GM19438 (cell line): ENCODE results near the gene VAT1L.
"Not testable (repeated sequence)": the region's sequence is repeated elsewhere in the genome, so short reads cannot be mapped to it uniquely, and the experiment has no call there.

Experiments
- ATAC-seq: cut with Tn5 transposase; IDR thresholded peaks from one replicate; pipeline ENCODE4 v1.9.1; 2021; ENCODE audit warnings: low read depth; ENCODE audit not compliant: unreplicated experiment

Gene VAT1L

DNA sequence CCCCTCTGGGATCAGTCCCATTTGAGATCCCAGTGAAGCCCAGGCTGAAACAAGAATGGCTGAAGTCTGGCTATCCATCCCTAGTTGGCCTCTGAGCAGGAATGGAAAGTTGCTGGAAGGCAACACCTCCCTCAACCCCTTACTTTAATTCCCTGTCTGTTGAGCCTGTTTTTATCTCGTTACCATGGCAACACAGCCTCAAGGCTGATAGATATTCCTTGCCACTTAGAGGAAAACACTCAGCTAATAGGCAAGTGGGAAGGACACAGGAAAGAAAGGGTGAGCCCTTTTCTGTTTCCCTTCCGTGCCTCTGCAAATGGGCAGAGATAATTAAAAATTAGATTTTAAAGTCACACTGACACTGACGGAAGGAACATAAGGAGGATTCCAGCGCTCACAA is 158.5 kb downstream of the VAT1L start:
- ATAC-seq, result no peak

DNA sequence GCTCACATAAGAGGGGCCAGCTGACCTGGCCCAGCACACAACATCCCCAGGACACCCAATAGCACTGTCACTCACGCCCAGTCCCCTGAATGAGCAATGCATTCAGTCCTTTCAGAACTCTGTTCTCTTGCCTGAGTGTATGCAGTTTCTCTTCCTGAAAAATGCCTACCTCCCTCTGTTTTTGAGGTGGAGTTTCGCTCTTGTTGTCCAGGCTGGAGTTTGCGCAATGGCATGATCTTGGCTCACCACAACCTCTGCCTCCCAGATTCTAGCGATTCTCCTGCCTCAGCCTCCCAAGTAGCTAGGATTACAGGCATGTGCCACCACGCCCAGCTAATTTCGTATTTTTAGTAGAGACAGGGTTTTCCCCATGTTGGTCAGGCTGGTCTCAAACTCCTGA is 159.2 kb downstream of the VAT1L start:
- not testable (repeated sequence) for ATAC-seq

DNA sequence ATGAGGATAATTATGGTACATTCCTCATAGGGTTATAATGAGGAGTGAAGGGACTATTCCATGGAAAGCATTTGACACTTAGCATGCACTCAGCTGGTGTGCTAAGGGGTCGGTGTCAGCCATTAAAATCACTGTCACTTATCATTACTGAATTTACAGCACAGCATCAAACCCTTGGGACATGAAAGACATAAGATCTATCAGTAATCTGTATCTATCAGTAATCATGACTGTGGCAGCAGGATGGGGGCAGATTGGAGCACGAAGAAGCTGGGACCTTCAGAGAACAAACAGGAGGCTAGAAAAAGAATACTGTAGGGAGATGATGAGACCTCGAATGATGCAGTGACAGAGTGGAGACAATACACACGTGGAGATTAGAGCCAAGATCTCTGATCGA is 160.5 kb downstream of the VAT1L start:
- no peak for ATAC-seq

DNA sequence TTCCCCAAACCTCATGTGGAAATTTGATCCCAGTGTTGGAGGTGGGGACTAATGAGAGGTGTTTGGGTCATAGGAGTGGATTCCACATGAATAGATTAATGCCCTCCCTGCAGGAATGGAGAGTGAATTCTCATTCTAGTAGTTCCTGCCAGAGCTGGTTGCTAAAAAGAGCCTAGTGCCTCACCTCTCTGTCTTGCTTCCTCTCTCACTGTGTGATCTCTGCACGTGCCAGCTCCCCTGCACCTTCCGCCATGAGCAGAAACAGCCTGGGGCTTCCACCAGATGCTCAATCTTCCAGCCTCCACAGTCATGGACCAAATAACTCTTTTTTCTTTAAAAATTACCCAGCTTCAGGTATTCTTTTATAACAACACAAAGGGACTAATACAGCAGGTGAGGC is 161.1 kb downstream of the VAT1L start:
- ATAC-seq, result no peak

DNA sequence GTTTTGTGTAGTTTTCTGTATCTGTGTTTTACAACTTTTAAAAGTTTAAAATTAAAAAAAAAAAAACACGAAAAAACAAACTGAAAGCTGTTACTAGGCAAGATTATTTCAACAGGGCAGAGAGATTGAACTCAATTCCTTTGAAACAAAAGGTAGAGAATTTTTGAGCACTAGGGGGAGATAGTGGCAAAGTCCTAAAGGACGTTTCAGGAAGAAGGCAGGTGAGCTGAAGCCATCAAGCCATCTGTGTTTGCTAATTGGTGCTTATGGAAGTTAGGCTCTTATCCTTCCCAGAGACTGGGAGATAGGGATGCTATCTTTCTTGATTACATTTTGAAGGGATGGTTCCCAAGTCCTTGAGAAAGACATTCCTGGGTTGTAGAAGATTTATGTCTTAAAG is 163.4 kb downstream of the VAT1L start:
- ATAC-seq, result no peak

DNA sequence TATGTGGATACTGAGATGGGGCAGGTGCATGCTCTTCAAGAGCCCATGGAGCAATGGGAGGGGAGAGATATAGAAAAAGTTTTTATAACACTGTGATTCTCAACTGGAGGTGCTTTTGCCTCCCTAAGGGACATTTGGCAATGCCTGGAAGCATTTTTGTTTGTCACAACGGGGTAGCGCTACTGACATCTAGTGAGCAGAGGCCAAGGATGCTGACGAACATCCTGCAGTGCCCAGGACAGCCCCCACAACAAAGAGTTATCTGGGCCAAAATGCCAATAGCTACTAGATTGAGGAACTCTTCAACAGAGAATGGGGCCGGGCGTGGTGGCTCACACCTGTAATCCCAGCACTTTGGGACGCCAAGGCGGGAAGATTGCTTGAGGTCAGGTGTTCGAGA is 166.8 kb downstream of the VAT1L start:
- no peak for ATAC-seq

DNA sequence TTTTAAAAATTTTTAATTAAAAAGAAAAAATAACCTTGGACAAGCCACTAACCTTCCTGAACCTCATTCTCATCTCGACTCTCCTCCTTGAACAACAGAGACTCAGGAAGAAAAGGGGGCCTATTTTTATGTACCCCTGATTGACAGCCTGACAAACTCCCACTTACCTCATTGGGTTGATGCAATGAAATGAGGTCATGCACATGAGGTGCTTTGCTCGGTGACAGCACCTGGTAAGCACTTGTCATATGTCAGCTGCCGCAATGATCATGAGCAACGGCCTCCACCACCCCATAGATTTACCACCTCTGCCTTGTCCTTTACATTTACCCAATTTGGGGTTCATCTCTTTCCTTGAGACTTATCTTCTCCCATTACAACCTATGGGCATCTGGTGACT is 167.9 kb downstream of the VAT1L start:
- no peak for ATAC-seq

DNA sequence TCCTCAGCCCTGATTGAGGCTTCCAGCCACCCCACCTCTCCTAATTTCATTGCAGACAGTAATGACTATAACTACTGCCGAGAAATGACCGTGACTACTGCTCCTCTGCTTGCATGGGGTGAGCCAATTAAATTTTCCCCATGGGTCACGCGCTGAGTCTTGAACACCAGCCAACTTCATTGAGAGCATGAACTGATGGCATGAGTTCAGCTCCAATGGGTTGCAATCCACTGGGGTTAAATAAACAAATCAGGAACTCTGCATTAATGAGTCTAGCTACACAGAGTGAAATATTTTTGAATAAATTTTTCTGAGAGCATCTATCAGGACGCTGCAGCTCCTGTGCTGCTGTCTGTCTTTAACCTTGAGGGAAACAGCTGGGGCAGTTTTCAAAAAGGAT is 172.4 kb downstream of the VAT1L start:
- no peak for ATAC-seq

DNA sequence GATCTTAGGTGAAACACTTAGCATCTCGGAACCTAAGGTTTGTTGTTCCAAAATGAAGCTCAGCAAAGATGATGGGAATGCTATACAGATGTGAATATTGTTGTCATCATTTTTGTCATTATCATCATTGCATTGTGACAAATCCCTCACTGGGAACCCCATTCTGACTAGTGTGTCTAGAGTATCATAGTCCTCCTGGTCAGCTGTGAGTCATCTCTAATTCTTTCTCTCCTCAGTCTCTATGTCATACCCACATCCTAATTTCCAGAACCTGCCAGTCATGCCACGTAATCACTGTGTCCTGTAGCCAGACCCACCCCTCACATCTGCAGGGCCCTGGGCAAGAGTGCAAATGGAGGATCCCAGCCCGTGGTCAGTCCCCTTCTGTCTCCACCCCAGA is 173.4 kb downstream of the VAT1L start:
- ATAC-seq, result no peak

DNA sequence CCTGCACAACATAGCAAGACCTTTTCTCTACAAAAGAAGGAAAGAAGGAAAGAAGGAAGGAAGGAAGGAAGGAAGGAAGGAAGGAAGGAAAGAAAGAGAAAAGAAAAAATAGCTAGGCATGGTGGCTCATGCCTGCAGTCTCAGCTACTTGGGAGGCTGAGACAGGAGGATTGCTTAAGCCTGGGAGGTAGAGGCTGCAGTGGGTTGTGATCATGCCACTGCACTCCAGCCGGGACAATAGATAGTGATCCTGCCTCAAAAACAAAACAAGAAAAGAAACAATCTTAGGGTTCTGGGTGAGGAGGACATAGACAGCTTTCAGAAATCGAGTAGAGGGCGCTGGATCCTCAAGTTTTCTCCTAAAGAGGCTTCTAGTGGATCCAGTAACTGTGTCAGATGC is 174.3 kb downstream of the VAT1L start:
- no peak for ATAC-seq

DNA sequence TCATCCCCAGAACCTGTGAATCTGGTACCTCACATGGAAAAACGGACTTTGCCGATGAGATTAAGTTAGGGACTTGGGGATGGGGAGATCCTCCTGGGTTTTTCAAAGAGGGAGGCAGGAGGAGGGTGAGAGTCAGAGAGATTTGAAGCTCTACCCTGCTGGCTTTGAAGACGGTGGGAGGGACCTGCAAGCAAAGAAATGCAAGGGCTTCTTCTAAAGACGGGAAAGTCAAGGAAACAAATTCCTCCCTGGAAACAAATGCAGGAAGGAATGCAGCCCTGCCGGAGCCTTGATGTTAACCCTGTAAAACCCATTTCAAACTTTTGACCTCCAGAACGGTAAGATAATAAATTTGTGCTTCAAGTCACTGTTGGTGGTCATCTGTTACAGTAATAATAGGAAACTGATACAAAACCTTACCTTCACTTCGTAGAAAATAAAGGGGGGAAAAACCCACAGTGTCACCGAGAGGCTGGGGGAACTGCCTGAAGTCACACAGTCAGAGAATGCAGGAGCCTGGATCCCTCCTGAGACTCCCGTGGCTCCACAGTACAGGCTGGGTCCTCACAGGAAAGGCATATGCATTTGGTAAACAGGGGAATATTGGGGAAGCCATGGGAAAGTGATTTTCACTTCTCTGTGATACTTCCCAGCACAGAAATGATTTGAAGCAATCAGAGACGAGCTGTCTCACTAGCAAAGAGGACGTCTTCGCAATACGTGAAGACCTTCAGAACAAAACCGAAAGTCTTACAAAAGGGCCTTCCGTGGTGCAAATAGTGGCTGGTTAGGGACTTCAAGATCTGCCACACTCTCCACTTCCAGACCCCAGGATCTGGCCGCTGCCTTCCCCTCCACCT is 175.1 kb downstream of the VAT1L start:
- ATAC-seq, result peak; percentile 83

DNA sequence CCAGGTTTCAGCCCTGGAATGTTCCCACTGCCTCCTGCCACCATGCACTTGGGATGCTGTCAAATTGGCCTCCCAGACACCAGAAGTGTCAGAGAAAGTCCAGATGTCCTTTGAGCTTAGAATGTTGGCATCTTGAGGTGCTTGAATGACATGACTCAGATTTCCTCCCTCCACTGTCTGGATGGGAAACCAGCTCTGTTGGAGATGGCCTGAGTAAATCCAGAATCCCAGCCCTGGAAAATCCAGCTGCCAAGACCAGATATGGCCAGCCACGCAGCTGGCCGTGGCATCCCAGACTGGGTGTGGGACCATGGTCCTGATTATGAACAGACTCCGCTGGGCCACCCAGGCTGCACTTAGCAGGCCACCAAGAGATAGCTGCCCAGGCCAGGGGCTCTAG is 177.0 kb downstream of the VAT1L start:
- ATAC-seq, result no peak

DNA sequence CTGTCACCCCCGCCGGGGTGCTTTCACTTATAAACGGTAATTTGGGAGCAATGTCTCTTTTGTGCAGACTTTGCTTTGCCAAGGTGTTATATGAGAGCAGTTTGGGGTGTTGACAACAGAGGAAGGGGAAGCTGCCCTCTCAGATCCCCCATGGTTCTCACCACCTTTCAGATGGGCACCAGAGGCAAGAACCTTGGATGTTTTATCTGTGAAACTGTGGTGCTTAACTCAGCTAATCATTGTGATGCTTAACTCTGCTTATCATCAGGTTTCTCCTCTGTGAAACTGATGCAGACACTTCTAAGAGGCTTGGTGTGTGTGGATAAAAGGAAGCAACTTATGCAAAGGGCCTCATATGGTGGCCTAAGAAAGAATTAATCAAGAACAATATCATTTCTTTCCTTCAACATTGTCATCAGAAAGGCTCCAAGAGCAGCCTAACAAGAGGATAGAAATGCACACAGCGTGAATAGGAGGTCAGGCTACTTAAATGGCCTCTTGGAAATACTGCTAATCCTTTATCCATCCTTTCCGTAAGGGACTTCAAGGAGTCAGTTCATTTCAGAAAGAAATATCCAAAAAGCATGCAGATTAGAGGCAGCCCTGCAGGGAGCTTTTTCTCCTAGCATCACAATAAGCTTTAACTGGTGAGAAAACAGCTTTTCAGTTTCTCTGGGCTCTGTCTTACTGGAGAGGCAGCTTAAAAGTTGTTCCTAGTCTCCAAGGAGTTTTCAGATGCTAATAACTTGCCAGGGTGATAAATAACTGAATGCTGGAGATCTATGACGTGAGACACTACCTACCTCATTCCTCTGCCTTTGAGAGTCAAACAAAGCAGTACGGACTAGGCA is 178.9 kb downstream of the VAT1L start:
- no peak for ATAC-seq

DNA sequence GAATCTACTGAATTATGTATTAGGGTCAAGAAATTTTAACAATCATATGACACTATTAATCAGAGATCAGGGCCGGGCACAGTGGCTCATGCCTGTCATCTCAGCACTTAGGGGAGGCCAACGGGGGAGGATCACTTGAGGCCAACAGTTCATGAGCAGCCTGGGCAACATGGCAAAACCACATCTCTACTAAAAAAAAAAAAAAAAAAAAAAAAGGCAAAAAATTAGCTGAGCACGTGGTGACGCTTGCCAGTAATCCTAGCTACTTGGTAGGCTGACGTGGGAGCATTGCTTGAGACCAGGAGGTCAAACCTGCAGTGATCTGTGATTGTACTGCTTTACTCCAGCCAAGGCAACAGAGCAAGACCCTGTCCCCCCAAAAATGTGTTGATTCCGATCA is 181.5 kb downstream of the VAT1L start:
- ATAC-seq, result no peak

DNA sequence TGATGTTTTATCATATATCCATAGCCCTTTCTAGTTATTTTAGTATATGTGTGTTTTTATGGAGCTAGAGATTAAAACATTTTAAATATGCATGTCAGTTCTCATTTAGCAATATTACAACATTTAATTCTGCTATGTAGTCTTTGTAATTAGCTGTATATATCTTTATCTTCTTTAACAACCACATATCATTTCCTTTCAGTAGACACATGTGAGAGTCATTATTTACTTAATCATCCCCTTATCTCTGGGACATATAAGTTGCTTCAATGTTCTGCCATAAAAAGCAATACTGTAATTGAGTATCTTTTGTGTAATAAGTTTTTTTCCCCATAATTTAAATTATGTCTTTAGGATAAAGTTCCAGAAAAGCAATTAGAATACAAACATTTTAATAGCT is 182.0 kb downstream of the VAT1L start:
- ATAC-seq, result no peak

DNA sequence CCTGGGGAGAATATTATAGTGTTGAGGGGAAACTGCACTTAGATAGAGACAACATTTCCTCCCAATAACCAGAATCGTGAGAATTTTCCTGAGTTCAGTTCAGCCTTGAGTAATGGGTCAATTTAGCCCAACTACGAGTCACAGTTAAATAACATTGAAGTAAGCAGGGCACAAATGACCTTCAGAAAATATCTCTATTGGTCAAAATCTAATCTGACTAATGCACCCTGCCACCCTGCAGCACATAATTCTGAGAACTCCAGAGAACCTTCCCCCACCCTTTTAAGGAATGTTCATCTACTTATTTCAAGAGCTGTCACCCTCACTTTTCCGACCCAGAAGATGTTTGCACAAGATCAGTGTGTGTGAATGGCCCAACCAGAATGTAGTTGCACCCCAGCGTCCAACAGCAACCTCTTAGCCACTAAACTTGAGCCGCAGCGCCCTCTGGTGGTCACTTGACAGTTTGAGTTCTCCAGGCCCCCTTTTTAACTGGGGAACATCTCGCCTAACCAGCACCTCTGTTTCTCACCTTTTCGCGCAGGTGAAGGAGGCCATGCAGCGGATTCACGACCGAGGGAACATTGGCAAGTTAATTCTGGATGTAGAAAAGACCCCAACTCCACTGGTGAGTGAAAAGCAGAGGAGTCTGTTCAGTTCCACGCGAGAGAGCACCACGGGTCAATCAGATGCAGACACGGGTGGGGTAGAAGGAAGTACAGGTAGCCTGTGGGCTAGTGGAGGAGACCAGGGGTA is 183.1 kb downstream of the VAT1L start:
- ATAC-seq, result no peak

DNA sequence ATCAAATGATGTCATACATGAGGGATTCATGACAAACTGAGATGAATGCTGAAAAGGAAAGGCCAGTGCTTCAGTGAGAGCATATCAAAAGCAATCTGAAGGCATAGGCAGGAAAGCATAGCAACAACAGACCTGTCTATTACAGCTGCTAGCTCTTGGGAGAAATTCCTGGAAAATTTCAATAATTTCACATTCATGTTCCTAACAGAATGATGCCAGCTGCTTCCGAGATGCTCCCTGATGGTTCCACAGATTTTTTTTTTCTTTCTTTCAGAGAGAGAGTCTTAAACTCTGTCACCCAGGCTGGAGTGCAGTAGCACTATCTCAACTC is 183.7 kb downstream of the VAT1L start:
- no peak for ATAC-seq

DNA sequence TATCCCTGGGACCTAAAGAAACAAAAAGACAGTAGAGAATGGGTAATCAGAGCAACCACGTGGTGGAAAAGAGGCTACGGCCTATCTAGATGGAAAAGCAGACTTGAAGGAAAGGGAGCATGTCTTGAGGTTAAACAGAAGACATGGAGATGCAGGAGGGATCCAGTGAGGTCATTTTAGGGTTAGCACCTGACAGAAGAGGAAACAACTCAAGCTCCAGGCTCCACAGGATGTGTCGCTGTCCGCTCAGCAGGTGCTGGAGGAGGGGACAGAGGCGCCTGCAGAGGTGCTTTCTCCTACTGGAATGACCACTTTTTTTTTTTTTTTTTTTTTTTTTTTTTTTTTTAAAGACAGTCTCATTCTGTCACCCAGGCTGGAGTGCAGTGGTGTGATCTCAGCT is 186.5 kb downstream of the VAT1L start:
- ATAC-seq, result no peak

DNA sequence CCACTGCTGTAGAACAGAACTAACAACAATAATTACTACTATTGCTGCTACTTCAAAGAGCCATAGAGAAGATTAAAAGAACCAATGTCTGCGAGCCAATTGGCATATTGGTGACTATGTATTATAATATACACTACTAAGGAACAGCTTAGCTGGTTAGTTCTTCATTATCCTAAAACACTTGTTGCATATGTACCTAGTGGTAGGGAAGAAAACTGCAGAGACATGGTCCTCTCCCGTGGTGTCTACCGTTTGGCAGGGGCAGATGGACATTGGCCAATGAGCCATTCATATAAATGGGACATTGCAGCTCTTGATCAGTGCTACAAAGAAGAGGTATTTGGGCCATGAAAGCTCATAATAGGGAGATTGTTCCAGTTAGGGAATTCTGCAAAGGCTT is 187.6 kb downstream of the VAT1L start:
- ATAC-seq, result no peak

DNA sequence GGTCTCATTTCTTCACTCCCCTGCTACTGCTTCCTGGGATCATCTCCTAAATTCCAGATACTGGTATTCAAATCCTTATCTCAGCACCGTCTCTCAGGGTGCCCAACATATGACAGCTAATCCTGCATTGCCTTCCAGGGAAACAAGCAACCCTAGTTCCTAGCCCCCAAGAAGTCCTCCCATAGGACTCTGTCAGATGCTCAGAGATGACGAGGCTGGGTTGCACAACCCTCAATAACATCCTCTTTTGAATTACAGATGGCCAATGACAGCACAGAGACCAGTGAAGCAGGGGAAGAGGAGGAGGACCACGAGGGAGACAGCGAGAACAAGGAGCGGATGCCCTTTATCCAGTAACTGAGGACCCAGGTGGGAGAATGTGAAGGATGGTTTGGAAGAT is 189.0 kb downstream of the VAT1L start:
- no peak for ATAC-seq

DNA sequence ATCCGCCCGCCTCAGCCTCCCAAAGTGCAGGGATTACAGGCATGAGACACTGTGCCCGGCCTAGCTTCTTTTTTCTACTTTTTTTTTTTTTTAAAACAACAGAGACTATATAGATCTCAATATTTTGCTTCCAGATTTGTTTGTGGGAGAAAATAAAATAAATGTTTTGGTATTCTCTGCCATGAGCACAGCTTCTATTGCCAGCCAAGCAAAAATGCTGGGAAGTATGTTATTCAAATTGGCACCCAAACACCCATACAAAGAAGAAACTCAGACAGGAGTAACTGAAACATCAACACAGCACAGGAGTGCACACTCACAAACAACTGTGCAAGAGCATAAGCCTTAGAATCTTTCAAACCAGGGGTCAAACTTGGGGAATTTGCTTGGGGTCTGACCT is 196.7 kb downstream of the VAT1L start:
- no peak for ATAC-seq
